ENCODE measurements around the gene PTPRT. TPM values are rescaled to one million over a fixed set of nuclear protein-coding genes. Genes with fewer than 3 reads are reported as not detected.

The PTPRT gene
- total RNA-seq, 1 experiment from 2014 or later = not detected

DNA sequence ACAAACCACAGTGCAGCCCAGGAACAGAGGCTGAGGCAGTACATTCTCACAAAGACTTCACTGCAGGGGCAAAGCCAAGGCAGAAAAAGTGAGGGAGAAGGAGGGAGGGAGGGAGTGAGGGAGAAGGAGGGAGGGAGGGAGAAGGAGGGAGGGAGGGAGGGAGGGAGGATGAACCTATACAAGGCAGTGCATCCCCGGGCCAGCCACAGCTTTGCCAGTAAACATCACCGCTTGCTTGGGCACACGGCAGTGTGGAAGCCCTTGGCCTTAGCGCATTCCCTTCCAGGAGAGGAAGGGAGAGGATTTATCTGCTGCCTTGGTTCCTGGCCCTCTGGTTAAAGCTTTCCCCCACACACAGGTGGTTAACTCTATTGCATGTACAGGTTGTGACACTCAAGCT lies 234.0 kb downstream of the PTPRT start:
- no peak overlapping the region for H3K9ac ChIP-seq (ENCODE audit: low read length)
- ChIA-PET CTCF (no interaction called here), POLR2A (ENCODE audit: unreplicated experiment) (no interaction called here)
- H3K4me2 ChIP-seq (ENCODE audit: low read length) = no peak overlapping the region
- TF ChIP-seq EZH2 (IDR thresholded peaks at IDR 0.05; ENCODE audit: low read length, unreplicated experiment) (no peak), EZH2phosphoT487 (IDR thresholded peaks at IDR 0.05; ENCODE audit: borderline replicate concordance, low read length) (no peak)
- TF ChIP-seq, protein P1, sequence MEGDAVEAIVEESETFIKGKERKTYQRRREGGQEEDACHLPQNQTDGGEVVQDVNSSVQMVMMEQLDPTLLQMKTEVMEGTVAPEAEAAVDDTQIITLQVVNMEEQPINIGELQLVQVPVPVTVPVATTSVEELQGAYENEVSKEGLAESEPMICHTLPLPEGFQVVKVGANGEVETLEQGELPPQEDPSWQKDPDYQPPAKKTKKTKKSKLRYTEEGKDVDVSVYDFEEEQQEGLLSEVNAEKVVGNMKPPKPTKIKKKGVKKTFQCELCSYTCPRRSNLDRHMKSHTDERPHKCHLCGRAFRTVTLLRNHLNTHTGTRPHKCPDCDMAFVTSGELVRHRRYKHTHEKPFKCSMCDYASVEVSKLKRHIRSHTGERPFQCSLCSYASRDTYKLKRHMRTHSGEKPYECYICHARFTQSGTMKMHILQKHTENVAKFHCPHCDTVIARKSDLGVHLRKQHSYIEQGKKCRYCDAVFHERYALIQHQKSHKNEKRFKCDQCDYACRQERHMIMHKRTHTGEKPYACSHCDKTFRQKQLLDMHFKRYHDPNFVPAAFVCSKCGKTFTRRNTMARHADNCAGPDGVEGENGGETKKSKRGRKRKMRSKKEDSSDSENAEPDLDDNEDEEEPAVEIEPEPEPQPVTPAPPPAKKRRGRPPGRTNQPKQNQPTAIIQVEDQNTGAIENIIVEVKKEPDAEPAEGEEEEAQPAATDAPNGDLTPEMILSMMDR (conservative IDR thresholded peaks at IDR 0.05; ENCODE audit: low read depth, low read length) = no peak
- no peak overlapping the region for H2AFZ ChIP-seq (ENCODE audit: low read length)
- no peaks in the 10 kb centered on the region for H3F3A ChIP-seq (ENCODE audit: low read length, unreplicated experiment)
- intact Hi-C loops (cut with micrococcal nuclease) = no loop called here
- H3K36me3 ChIP-seq (ENCODE audit: low read depth, low read length) = no peaks in the 10 kb centered on the region
- H3K4me3 ChIP-seq (ENCODE audit: low read length) = no peak overlapping the region
- no peaks in the 10 kb centered on the region for H3K79me2 ChIP-seq (ENCODE audit: low read length)
- H3K9me2 ChIP-seq (replicated peaks; ENCODE audit: low read length) = no peaks in the 10 kb centered on the region
- H3K27me3 ChIP-seq (ENCODE audit: low read length) = no peaks in the 10 kb centered on the region
- H4K20me1 ChIP-seq (ENCODE audit: low read length) = no peaks in the 10 kb centered on the region
- DNase-seq = no peak
- no peak overlapping the region for H3K27ac ChIP-seq (ENCODE audit: low read length)
- no TSS peak for BruUV-seq (replicated peaks)
- ATAC-seq = no peak
- no peaks in the 10 kb centered on the region for H3K4me1 ChIP-seq (ENCODE audit: insufficient read depth, low read length)
- peaks cover 12% of the 10 kb centered on the region for H3K9me3 ChIP-seq (ENCODE audit: low read length)

DNA sequence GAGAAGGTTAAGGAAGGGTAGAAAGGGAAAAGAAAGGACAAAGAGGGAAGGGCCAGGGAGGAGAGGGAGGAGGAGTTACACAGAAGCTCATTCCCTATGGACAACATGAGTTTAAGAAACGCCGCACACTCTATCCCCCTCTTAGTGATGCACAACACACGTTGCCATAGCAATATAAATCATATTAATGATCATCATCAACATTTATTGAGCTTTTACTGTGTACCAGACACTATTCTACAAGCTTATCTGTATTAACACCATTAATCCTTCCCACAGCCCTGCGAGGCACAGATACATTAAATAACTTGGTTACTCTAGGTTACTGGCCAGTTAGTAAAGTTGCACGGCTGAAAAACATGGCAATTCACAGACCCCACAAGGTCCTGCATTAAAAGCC lies 234.8 kb downstream of the PTPRT start:
- ChIA-PET CTCF (no interaction called here), POLR2A (ENCODE audit: unreplicated experiment) (no interaction called here)
- TF ChIP-seq EZH2phosphoT487 (IDR thresholded peaks at IDR 0.05; ENCODE audit: borderline replicate concordance, low read length) (no peak), EZH2 (IDR thresholded peaks at IDR 0.05; ENCODE audit: low read length, unreplicated experiment) (no peak)
- TF ChIP-seq, protein P1 (conservative IDR thresholded peaks at IDR 0.05; ENCODE audit: low read depth, low read length) = no peak

DNA sequence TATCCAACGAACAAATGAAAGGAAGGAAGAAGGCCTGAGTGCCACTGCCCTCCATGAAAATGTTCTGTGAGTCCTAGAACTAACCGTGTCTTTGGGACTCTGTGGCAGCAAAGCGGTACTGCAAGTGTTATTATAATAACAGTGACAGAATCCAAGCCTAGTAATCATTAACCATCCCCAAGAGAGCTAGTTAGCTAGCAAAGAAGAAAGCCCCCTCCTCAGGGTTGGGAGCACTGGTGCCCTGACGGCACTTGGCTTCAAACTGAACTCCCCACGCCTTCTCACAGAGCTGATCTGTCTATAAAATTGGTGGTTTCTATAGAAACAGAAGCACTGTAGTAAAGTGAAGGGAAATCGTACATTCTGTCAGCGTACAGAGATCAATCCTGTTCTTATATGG lies 239.8 kb downstream of the PTPRT start:
- Histone ChIP-seq H3K27me3 (ENCODE audit: low read length) (no peaks in the 10 kb centered on the region), H2AFZ (ENCODE audit: low read length) (no peak overlapping the region), H3K9ac (ENCODE audit: low read length) (no peak overlapping the region), H3K9me2 (replicated peaks; ENCODE audit: low read length) (no peaks in the 10 kb centered on the region), H3F3A (ENCODE audit: low read length, unreplicated experiment) (no peaks in the 10 kb centered on the region), H3K4me2 (ENCODE audit: low read length) (no peak overlapping the region), H3K4me1 (ENCODE audit: insufficient read depth, low read length) (no peaks in the 10 kb centered on the region), H3K27ac (ENCODE audit: low read length) (no peak overlapping the region), H3K79me2 (ENCODE audit: low read length) (no peaks in the 10 kb centered on the region), H3K36me3 (ENCODE audit: low read depth, low read length) (no peaks in the 10 kb centered on the region), H3K4me3 (ENCODE audit: low read length) (no peak overlapping the region), H4K20me1 (ENCODE audit: low read length) (no peaks in the 10 kb centered on the region), H3K9me3 (ENCODE audit: low read length) (peaks cover 22% of the 10 kb centered on the region)
- DNase-seq = no peak
- no TSS peak for BruUV-seq (replicated peaks)
- CTCF ChIA-PET = no interaction called here
- TF ChIP-seq EZH2 (IDR thresholded peaks at IDR 0.05; ENCODE audit: low read length, unreplicated experiment) (no peak), EZH2phosphoT487 (IDR thresholded peaks at IDR 0.05; ENCODE audit: borderline replicate concordance, low read length) (no peak)
- TF ChIP-seq, protein P1 (conservative IDR thresholded peaks at IDR 0.05; ENCODE audit: low read depth, low read length) = no peak
- POLR2A ChIA-PET (ENCODE audit: unreplicated experiment) = no interaction called here
- intact Hi-C loops (cut with micrococcal nuclease) = no loop called here
- ATAC-seq = no peak

More for the DNA sequence above, 234.8 kb downstream of the PTPRT start:
- no peaks in the 10 kb centered on the region for H4K20me1 ChIP-seq (ENCODE audit: low read length)
- no peak for DNase-seq
- peaks cover 16% of the 10 kb centered on the region for H3K9me3 ChIP-seq (ENCODE audit: low read length)
- H3K27ac ChIP-seq (ENCODE audit: low read length) = no peak overlapping the region
- no peak for ATAC-seq
- no peak overlapping the region for H3K9ac ChIP-seq (ENCODE audit: low read length)
- no peak overlapping the region for H3K4me2 ChIP-seq (ENCODE audit: low read length)
- no peaks in the 10 kb centered on the region for H3F3A ChIP-seq (ENCODE audit: low read length, unreplicated experiment)
- no TSS peak for BruUV-seq (replicated peaks)
- intact Hi-C loops (cut with micrococcal nuclease) = no loop called here
- no peak overlapping the region for H3K4me3 ChIP-seq (ENCODE audit: low read length)
- H2AFZ ChIP-seq (ENCODE audit: low read length) = no peak overlapping the region
- H3K79me2 ChIP-seq (ENCODE audit: low read length) = no peaks in the 10 kb centered on the region
- no peaks in the 10 kb centered on the region for H3K9me2 ChIP-seq (replicated peaks; ENCODE audit: low read length)
- no peaks in the 10 kb centered on the region for H3K4me1 ChIP-seq (ENCODE audit: insufficient read depth, low read length)
- H3K36me3 ChIP-seq (ENCODE audit: low read depth, low read length) = no peaks in the 10 kb centered on the region
- no peaks in the 10 kb centered on the region for H3K27me3 ChIP-seq (ENCODE audit: low read length)

Data from PC-3 (cell line).